ENCODE measurements around the gene CCDC68.

CCDC68 gene

GRCh38 chr18:54872681-54873080, 86.6 kb downstream of the CCDC68 start:
- TF ChIP-seq, protein P1, sequence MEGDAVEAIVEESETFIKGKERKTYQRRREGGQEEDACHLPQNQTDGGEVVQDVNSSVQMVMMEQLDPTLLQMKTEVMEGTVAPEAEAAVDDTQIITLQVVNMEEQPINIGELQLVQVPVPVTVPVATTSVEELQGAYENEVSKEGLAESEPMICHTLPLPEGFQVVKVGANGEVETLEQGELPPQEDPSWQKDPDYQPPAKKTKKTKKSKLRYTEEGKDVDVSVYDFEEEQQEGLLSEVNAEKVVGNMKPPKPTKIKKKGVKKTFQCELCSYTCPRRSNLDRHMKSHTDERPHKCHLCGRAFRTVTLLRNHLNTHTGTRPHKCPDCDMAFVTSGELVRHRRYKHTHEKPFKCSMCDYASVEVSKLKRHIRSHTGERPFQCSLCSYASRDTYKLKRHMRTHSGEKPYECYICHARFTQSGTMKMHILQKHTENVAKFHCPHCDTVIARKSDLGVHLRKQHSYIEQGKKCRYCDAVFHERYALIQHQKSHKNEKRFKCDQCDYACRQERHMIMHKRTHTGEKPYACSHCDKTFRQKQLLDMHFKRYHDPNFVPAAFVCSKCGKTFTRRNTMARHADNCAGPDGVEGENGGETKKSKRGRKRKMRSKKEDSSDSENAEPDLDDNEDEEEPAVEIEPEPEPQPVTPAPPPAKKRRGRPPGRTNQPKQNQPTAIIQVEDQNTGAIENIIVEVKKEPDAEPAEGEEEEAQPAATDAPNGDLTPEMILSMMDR (IDR thresholded peaks at IDR 0.05; ENCODE audit: low read depth, low read length, missing control alignments) = no peak
- no peak overlapping the region for H3K4me3 ChIP-seq (ENCODE audit: low read depth, low read length)
- in situ Hi-C loops (cut with HindIII; ENCODE audit: low pct_ligation_motif_present, low sequenced_read_pairs) = no loop called here
- DNase-seq = no peak
- no peaks in the 10 kb centered on the region for H3K36me3 ChIP-seq (replicated peaks)
- H3K27ac ChIP-seq = no peak overlapping the region
- H3K27me3 ChIP-seq (replicated peaks) = no peaks in the 10 kb centered on the region

DNA sequence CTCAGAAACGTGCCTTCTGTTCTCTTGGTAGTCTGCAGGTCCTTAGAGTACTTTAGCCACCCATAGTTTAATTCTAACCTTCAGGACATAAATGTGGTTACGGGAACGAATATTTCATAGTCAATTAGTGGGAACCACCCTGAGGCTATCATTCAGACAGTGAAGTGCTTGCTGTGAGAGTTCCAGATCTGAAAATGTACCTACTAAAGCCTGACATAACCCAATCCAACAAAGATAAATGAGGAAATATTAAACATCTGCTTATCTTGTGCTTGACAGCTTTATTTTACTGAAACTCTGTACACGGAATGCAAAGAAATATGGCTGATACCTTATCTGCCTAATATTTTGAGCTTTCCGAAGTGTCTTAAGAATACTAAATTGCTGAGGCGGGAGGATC, 88.0 kb downstream of the CCDC68 start:
- DNase-seq = no peak
- Histone ChIP-seq H3K27ac (no peak overlapping the region), H3K27me3 (replicated peaks) (no peaks in the 10 kb centered on the region), H3K4me3 (ENCODE audit: low read depth, low read length) (no peak overlapping the region), H3K36me3 (replicated peaks) (no peaks in the 10 kb centered on the region)
- in situ Hi-C loops (cut with HindIII; ENCODE audit: low pct_ligation_motif_present, low sequenced_read_pairs) = no loop called here
- TF ChIP-seq, protein P1 (IDR thresholded peaks at IDR 0.05; ENCODE audit: low read depth, low read length, missing control alignments) = no peak

DNA sequence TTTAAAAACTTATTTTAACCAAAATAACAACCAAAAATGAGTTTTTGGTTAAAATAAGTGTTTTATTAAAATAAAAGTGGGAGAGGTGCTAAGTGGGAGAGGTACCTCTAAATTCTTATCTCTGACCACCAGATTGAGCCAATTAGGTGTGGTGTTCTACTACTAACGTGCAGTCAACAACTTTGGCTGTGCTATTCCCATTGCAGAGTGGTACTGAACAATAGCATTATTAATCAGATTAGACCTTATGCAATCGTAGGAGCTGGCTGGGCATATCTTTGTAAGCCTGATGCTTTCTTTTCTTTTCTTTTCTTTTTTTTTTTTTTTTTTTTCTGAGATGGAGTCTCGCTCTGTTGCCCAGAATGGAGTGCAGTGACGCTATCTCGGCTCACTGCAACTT, 92.1 kb downstream of the CCDC68 start:
- DNase-seq = no peak
- in situ Hi-C loops (cut with HindIII; ENCODE audit: low pct_ligation_motif_present, low sequenced_read_pairs) = no loop called here
- Histone ChIP-seq H3K27ac (no peak overlapping the region), H3K27me3 (replicated peaks) (no peaks in the 10 kb centered on the region), H3K4me3 (ENCODE audit: low read depth, low read length) (no peak overlapping the region), H3K36me3 (replicated peaks) (no peaks in the 10 kb centered on the region)
- TF ChIP-seq, protein P1 (IDR thresholded peaks at IDR 0.05; ENCODE audit: low read depth, low read length, missing control alignments) = no peak

DNA sequence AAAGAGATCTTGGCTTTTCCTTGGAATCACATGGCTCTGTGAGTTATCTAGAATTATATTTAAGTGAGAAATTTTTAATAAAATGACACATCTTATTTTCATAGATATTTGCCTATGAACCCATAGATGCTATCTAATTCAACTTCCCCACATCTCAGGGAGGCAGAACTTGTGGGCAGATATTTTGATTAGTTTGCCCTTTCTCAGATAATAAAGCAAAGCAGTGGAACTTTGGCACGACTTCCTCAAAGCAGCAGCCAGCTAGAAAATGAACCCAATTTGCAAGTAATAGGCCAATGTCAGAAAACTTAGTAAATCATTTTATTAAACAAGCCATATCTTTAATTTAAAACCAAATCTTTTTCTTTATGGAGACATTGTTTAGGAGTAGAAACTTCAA, 98.3 kb downstream of the CCDC68 start:
- in situ Hi-C loops (cut with HindIII; ENCODE audit: low pct_ligation_motif_present, low sequenced_read_pairs) = no loop called here
- DNase-seq = no peak
- H3K27me3 ChIP-seq (replicated peaks) = no peaks in the 10 kb centered on the region
- TF ChIP-seq, protein P1 (IDR thresholded peaks at IDR 0.05; ENCODE audit: low read depth, low read length, missing control alignments) = no peak
- H3K36me3 ChIP-seq (replicated peaks) = no peaks in the 10 kb centered on the region
- no peak overlapping the region for H3K27ac ChIP-seq
- H3K4me3 ChIP-seq (ENCODE audit: low read depth, low read length) = no peak overlapping the region

GRCh38 chr18:54859667-54860421, 99.4 kb downstream of the CCDC68 start:
- in situ Hi-C loops (cut with HindIII; ENCODE audit: low pct_ligation_motif_present, low sequenced_read_pairs) = no loop called here
- Histone ChIP-seq H3K36me3 (replicated peaks) (no peaks in the 10 kb centered on the region), H3K4me3 (ENCODE audit: low read depth, low read length) (no peak overlapping the region), H3K27me3 (replicated peaks) (no peaks in the 10 kb centered on the region), H3K27ac (no peak overlapping the region)
- DNase-seq = no peak
- TF ChIP-seq, protein P1 (IDR thresholded peaks at IDR 0.05; ENCODE audit: low read depth, low read length, missing control alignments) = no peak

DNA sequence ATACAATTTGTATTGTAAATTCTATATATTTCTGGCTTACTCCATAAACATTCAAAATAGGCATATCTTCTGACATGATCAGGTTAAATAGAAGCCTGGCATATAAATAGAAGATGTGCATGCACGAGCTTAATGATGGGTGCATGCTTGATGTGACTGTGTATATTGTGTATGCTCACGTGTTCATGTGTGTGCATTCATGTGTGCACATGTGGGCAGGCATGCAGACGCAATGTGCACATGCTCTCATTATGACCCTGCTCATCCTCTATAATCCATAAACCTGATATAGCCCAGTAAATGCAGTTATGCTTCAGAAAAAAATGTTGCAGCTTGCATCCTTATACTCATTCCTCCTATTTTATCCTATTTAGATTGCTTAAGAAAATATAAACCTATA, 101.8 kb downstream of the CCDC68 start:
- no peak overlapping the region for H3K27ac ChIP-seq
- H3K36me3 ChIP-seq (replicated peaks) = no peaks in the 10 kb centered on the region
- TF ChIP-seq, protein P1 (IDR thresholded peaks at IDR 0.05; ENCODE audit: low read depth, low read length, missing control alignments) = no peak
- H3K4me3 ChIP-seq (ENCODE audit: low read depth, low read length) = no peak overlapping the region
- no peak for DNase-seq
- H3K27me3 ChIP-seq (replicated peaks) = no peaks in the 10 kb centered on the region
- in situ Hi-C loops (cut with HindIII; ENCODE audit: low pct_ligation_motif_present, low sequenced_read_pairs) = no loop called here
